Eye (tissue), 1 donor: ENCODE results near the gene NDUFA3.
"Not testable (repeated sequence)": the region's sequence is repeated elsewhere in the genome, so short reads cannot be mapped to it uniquely, and the experiment has no call there.

Source experiments
- DNase-seq: peaks from one replicate; pipeline ENCODE4 v3.0.0-alpha.2; 2015

The NDUFA3 gene

GRCh38 chr19:54102421-54103169 is at the start of gene NDUFA3:
TSS of gene NDUFA3 (plus strand) at chr19:54102855. CDS start at chr19:54102879, 24 bp downstream.
- DNase-seq, result peak; percentile 99

- DNase-seq, result no peak
These were observed 40.0 kb upstream of the NDUFA3 start for GRCh38 chr19:54062643-54063042.

DNA sequence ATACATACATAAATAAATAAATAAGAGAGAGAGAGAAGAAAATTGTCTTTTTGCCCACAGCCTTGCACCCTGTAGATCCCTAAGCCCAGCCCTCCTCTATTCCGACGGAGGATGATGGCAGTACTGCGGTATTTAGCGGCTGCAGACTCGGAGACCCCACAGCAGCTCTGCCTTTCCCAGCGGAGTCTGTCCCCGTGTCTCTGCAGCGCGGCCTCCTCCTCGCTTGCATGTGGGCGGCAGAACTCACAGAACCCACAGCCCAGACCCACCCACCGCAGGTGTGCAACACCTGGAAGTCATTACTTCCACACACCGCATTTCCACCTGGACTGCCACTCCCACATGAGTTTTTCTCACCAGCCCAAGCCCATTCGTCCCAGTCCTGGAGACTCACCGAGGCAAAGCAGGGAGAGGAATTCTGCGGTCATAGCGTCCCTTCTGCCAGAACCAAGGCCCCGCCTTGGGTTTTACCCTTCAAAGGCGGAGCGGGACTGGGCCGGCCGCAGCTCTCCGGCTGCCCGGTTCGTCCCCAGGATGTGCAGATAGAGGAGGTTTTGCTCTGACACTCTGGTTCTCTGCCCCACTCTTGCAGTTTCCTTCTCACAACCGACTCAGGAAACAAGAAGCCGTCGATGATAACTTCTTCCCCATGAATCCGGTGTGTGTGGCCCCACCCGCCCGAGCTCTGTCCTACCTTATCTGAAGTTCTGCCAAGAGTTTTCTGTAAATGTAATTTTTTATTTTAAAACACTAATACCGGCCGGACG is 39.1 kb upstream of the NDUFA3 start, which contains the start of gene VSTM1:
Gene VSTM1, minus strand, starts transcription at position 548 of the 767 bp plus-strand sequence. Its CDS starts 120 bp downstream, at position 428.
- DNase-seq, result no peak

GRCh38 chr19:54069470-54069869 is 33.2 kb upstream of the NDUFA3 start:
- no peak for DNase-seq

- no peak for DNase-seq
These were observed 28.8 kb upstream of the NDUFA3 start for GRCh38 chr19:54073829-54074228.

DNA sequence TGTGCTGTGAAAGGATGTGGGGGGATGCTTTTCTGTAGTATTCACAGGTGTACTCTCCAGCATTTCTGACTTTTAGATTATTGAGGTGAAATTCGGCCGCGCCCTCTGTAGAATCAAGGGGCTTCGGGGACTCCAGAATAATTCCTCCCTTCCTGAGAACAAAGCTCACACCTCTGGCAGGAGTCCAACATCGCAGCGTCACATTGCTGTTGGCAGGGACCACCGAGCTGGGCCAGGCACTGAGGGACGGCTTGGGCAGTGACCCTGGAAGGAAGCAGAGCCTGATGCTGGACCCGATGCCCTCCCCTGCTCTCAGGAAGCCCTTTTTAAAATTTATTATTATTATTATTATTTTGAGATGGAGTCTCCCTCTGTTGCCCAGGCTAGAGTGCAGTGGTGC is 27.8 kb upstream of the NDUFA3 start:
- DNase-seq, result no peak

GRCh38 chr19:54077334-54077733 is 25.3 kb upstream of the NDUFA3 start:
- DNase-seq, result no peak

DNA sequence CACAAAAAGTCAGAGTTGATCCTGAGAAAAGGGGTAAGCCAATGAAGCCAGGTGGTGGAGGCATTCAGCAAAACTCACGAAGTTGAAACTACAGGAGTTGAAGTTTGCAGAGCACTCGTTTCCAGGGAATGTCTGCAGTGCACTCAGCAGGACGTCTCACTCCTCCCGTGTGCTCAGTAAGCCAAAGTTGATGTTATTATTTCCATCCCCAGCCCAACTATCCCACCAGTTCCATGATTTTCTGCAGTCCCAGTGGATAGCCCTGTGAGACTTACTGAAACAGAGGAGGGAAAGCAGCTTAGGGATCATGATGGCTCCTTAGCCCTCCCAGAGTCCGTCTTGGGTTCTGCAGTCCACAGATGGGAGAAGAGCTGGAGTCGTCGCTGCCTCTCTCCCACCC is 21.6 kb upstream of the NDUFA3 start, which contains the start of gene TARM1:
Gene TARM1, minus strand, starts transcription at position 334 of the 400 bp plus-strand sequence. Its CDS starts 25 bp downstream, at position 309.
- DNase-seq, result no peak

DNA sequence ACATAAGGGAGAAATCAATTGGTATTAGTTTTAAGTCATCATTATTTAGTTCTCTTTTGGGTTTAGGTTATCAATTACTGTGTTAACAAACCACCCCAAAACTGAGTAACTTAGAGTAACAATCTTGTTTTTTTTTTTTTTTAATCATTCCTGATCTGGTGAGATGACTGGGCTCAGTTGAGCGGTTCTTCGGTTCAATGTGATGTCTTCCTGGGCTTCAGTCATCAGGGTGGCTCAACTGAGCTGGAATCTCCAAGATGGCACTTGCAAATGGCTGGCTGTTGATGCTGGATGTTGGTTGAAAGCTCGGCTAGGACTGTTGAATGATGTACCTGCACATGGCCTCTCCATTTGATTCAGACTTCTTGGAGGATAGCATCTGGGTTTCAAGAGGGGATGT is 18.2 kb upstream of the NDUFA3 start:
- DNase-seq, result no peak

DNA sequence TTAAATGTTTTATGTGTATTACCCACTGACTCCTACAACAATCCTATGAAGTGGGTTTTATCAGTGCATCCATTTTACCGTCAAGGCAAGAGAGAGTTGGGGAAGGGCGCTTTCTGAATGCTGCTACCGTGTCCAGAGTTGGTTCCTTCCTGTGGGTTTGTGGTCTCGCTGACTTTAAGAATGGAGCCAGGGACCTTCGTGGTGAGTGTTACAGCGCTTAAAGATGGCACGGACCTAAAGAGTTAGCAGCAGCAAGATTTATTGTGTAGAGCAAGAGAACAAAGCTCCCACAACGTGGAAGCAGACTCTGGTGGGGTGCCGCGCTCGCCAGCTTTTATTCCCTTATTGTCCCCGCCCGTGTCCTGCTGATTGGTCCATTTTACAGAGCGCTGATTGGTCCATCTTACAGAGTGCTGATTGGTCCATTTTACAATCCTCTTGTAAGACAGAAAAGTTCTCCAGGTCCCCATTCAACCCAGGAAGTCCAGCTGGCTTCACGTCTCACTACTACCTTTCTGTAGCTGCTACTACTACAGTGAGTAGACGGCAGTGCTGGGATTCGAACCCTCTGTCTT is 8.1 kb upstream of the NDUFA3 start:
- DNase-seq, result no peak

DNA sequence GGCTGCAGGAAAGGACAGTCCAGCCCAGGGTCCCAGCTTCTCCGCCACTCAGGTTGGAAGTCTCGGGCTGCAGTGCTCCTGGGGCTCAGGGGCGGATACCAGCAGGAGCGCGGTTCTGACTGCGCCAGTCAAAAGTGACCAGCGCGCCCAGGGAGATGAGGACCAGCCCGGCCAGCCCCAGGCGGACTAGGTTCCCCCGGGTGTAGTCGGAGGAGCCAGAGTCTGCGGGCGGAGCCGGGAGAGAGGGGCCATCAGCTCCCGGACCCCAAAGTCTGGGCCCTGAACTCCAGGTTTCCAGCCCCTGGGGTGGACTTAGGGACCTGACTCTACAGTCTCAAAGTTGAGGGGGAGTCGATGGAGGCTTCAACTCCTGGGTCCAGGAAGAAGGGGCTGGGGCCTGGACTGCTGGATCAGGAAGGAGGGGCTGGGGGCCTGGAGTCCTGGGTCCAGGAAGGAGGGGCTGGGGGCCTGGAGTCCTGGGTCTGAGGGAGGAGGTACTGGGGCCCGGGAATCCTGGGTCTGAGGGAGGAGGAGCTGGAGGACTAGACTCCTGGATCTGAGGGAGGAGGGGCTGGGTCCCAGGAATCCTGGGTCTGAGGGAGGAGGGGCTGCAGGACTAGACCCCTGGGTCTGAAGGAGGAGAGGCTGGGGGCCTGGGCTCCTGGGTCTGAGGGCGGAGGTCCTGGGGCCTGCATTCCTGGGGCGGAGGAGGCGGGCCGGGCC is 7.4 kb upstream of the NDUFA3 start:
- DNase-seq, result no peak

DNA sequence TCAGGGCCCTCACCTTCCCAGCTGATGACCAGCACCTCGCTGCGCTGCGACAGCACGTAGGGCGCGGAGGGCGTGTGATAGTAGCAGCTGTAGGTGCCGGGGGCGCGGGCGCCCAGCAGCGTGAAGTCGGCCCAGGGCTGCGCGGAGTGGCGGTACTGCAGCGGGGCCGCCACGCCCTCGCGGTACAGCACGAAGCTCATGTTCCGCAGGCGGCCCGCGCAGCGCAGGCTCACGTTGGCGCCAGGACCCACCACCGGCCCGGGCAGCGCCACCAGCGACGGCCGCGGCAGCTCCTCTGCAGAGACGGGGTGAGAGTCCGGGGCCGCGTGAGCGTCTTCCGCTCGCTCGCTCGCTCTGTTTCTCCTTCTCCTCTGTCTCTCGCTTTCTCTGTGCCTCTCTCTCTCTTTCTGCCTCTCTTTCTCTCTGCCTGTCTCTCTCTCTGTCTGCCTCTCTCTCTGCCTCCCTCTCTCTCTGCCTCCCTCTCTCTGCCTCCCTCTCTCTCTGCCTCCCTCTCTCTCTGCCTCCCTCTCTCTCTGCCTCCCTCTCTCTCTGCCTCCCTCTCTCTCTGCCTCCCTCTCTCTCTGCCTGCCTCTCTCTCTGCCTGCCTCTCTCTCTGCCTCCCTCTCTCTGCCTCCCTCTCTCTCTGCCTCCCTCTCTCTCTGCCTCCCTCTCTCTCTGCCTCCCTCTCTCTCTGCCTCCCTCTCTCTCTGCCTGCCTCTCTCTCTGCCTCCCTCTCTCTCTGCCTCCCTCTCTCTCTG is 6.6 kb upstream of the NDUFA3 start:
- peak; percentile 66 for DNase-seq

- peak; percentile 9 for DNase-seq
These were observed 6.0 kb upstream of the NDUFA3 start for GRCh38 chr19:54096617-54097106.

GRCh38 chr19:54099190-54099902 is 3.3 kb upstream of the NDUFA3 start:
- no peak for DNase-seq

DNA sequence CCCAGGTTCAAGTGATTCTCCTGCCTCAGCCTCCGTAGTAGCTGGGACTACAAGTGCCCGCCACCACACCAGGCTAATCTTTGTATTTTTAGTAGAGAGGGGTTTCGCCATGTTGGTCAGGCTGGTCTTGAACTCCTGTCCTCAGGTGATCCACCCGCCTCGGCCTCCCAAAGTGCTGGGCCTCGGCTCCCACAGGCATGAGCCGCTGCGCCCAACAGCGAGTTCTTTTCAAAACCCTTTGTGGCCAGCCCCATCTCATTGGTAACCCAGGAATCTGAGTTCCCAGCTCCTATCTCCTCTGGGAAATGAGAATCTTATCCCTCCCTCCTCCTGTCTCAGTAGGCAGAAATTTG is 2.8 kb upstream of the NDUFA3 start:
- not testable (repeated sequence) for DNase-seq

DNA sequence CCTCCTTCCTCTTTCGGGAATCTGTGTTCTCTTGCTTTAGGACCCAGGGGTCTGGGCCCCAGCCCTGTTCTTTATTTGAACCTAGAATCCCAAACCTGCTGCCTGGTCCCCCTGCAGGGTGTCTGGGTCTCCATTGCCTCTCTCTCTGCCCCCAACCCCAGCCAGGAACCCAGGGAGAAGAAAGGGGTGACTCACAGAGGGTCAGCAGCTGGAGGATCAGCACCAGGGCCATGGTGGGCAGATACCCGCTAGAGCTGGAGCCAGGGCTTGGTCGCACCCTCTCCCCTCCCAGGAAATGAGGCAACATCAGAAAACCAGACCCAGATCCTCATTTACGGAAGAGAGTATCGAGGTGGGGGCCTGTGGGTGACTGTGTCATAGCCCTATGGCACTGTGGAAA is 2.1 kb upstream of the NDUFA3 start, which contains the start of gene OSCAR:
Gene OSCAR, minus strand, starts transcription at position 243 of the 400 bp plus-strand sequence. Its CDS starts 11 bp downstream, at position 232.
- no peak for DNase-seq

DNA sequence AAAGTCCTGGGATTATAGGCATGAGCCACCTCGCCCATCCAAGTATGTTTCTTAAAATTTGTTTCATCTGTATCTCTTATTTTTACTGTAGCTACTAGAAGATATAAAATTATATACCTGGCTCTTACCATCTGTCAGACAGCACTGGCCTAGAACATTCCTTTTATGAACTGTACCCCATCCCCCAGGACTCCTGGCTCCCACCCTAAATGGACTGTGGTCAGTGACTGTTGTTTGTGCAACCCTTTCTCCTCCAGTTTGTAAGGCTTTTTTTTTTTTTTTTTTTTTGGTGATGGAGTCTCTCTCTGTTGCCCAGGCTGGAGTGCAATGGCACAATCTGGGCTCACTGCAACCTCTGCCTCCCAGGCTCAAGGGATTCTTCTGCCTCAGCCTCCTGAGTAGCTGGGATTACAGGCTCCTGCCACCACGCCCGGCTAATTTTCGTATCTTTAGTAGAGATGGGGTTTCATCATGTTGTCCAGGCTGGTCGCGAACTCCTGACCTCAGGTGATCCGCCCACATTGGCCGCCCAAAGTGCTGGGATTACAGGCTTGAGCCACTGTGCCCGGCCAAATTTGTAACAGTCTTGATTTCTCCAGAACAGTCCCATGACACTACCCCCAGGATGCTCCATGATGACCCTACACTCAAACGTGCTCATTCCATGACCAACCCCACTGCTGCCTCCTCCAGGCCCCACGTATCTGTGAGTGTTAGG is 2.5 kb downstream of the NDUFA3 start:
- no peak for DNase-seq

- no peak for DNase-seq
These were observed 3.1 kb downstream of the NDUFA3 start for GRCh38 chr19:54105796-54106195.

- no peak for DNase-seq
These were observed 4.1 kb downstream of the NDUFA3 start for GRCh38 chr19:54106716-54107115.

GRCh38 chr19:54107876-54108490 is 5.3 kb downstream of the NDUFA3 start:
- DNase-seq, result no peak
